Cardiac muscle cell (in vitro differentiated cells and primary cell): Measurements from ENCODE around the gene ACTL7A. TPM values are rescaled to one million over a fixed set of nuclear protein-coding genes. Genes with fewer than 3 reads are reported as not detected.
"Not testable (repeated sequence)": the region's sequence is repeated elsewhere in the genome, so short reads cannot be mapped to it uniquely, and the experiment has no call there.

ENCODE experiments used
- DNase-seq, 2 donors: peaks; one replicate each; pipeline versions ENCODE4 v3.0.0 to v3.0.0-alpha.2; 2010 to 2017; ENCODE audit warnings: low read depth in 1 of 2, low spot score in 1 of 2
- H3K27ac ChIP-seq: fragments of 200-600 bp; sonication (generic); 2 replicates; pipeline ENCODE4 v1.5.1; 2016
- H3K27me3 ChIP-seq: fragments of 200-600 bp; sonication (generic); 2 replicates; pipeline ENCODE4 v1.6.0; 2016; ENCODE audit warnings: control low read depth
- H3K36me3 ChIP-seq: fragments of 200-600 bp; sonication (generic); 2 replicates; pipeline ENCODE4 v1.5.1; 2016; ENCODE audit warnings: control low read depth
- H3K4me1 ChIP-seq: fragments of 200-600 bp; sonication (generic); 2 replicates; pipeline ENCODE4 v1.8.1; 2017; ENCODE audit warnings: low read depth, mild to moderate bottlenecking, mixed run types
- H3K4me3 ChIP-seq: fragments of 200-600 bp; sonication (generic); 2 replicates; pipeline ENCODE4 v1.5.1; 2016; ENCODE audit warnings: mild to moderate bottlenecking
- H3K9me3 ChIP-seq: fragments of 200-600 bp; sonication (generic); 2 replicates; pipeline ENCODE4 v1.5.1; 2017; ENCODE audit warnings: low read depth, mild to moderate bottlenecking, control low read depth
- polyA plus RNA-seq: library from polyadenylated mRNA; unstranded; fragments of >200 nt; fragmentation: Nextera tagmentation; extraction: Ambion mirVana; gene quantifications from 2 replicates; pipeline ENCODE4 v1.2.1, GENCODE V29; 2016
- total RNA-seq: library from RNA; depleted of rRNA; stranded (reverse); fragments of >200 nt; gene quantifications from 2 replicates; pipeline ENCODE4 v1.2.3, GENCODE V29; 2016
- TF ChIP-seq, protein P1 (sequence below): IDR thresholded peaks from 2 replicates; pipeline ENCODE4 v1.5.1; 2012; ENCODE audit warnings: low read depth, mild to moderate bottlenecking, low read length

The ACTL7A gene
- total and polyA plus RNA-seq, 2 experiments from 2014 or later, result not detected

DNA sequence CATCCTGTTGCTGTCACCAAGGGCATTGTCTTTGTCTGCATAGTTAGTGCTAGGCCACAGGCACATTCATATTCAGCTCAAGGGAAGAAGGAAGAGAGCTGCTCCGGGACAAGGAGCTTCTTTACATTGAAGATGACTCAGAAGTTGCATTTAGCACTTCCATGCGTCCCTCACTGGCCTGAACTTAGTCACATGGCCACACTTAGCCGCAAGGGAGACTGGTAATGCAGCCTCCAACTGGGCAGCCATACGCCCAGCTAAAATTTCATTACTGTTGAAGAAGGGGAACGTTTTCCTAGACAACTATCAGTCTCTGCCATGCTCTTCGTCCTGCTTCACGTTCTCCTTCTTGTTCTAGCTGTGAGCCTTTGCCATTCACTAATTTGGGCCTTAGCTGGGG, 26.2 kb upstream of the ACTL7A start:
- no peaks in the 10 kb centered on the region for H3K9me3 ChIP-seq
- no peaks in the 10 kb centered on the region for H3K4me1 ChIP-seq
- no peak for DNase-seq
- H3K36me3 ChIP-seq, result no peaks in the 10 kb centered on the region
- H3K27ac ChIP-seq, result no peak overlapping the region
- TF ChIP-seq, protein P1, sequence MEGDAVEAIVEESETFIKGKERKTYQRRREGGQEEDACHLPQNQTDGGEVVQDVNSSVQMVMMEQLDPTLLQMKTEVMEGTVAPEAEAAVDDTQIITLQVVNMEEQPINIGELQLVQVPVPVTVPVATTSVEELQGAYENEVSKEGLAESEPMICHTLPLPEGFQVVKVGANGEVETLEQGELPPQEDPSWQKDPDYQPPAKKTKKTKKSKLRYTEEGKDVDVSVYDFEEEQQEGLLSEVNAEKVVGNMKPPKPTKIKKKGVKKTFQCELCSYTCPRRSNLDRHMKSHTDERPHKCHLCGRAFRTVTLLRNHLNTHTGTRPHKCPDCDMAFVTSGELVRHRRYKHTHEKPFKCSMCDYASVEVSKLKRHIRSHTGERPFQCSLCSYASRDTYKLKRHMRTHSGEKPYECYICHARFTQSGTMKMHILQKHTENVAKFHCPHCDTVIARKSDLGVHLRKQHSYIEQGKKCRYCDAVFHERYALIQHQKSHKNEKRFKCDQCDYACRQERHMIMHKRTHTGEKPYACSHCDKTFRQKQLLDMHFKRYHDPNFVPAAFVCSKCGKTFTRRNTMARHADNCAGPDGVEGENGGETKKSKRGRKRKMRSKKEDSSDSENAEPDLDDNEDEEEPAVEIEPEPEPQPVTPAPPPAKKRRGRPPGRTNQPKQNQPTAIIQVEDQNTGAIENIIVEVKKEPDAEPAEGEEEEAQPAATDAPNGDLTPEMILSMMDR, result no peak
- no peak overlapping the region for H3K4me3 ChIP-seq
- no peaks in the 10 kb centered on the region for H3K27me3 ChIP-seq

DNA sequence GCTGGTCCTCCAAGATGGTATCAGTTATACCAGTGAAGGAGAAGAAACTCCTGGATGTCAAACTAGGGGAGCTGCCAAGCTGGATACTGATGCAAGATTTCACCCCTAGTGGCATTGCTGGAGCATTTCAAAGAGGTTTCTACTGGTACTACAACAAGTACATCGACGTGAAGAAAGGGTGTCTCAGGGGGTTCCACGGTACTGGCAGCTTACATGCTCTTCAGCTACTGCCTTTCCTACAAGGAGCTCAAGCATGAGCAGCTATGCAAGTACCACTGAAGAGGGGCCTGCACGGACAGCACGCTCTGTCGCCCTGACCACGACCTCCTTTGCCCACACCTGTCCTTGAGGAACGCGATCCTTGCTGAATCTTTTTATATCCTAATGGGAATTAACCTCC, 25.7 kb upstream of the ACTL7A start:
- DNase-seq, result no peak
- TF ChIP-seq, protein P1, result no peak
- Histone ChIP-seq H3K27me3 (no peaks in the 10 kb centered on the region), H3K36me3 (no peaks in the 10 kb centered on the region), H3K9me3 (no peaks in the 10 kb centered on the region), H3K4me1 (no peaks in the 10 kb centered on the region), H3K4me3 (no peak overlapping the region), H3K27ac (no peak overlapping the region)

- DNase-seq, result no peak
- Histone ChIP-seq H3K27ac (no peak overlapping the region), H3K27me3 (no peaks in the 10 kb centered on the region), H3K4me3 (no peak overlapping the region), H3K9me3 (no peaks in the 10 kb centered on the region), H3K4me1 (no peaks in the 10 kb centered on the region), H3K36me3 (no peaks in the 10 kb centered on the region)
- TF ChIP-seq, protein P1, result no peak
These were observed 25.3 kb upstream of the ACTL7A start for GRCh38 chr9:108836781-108837180.

DNA sequence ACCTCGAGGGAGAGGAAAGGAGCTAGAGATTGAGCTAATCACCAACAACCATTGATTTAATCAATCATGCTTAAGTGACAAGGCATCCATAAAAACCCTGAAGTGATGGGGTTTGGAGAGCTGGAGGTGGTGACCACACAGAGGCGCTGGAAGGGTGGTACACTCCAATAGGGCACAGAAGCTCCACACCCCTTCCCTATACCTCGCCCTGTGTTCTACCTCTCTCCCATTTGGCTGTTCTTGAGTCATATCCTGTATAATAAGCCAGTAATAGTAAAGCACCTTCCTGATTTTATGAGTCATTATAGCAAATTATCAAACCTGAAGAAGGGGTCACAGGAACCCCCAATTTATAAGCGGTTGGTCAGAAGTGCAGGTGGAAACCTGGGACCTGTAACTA, 24.5 kb upstream of the ACTL7A start:
- TF ChIP-seq, protein P1, result no peak
- Histone ChIP-seq H3K36me3 (no peaks in the 10 kb centered on the region), H3K4me1 (no peaks in the 10 kb centered on the region), H3K27ac (no peak overlapping the region), H3K27me3 (no peaks in the 10 kb centered on the region), H3K4me3 (no peak overlapping the region), H3K9me3 (no peaks in the 10 kb centered on the region)
- no peak for DNase-seq

DNA sequence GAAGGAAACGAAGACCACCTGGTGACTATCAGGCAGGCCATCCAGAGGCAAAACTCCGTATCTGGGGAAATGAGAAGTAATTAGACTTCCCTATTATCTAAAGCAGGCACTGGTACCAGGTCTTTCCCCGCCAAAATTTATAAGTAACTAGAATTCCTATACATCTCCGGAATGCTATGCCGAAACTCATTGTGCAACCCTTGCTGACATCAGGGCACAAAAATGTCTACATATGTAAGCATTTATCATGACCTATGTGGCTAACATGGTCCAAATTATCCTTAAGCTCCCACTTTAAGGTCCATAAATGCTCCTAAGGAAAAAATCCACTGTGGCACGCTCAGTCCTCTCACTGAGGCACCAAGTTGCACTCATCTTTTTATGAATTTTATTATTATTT, 24.0 kb upstream of the ACTL7A start:
- Histone ChIP-seq H3K4me1 (no peaks in the 10 kb centered on the region), H3K9me3 (no peaks in the 10 kb centered on the region), H3K27me3 (no peaks in the 10 kb centered on the region), H3K4me3 (no peak overlapping the region), H3K36me3 (no peaks in the 10 kb centered on the region), H3K27ac (no peak overlapping the region)
- TF ChIP-seq, protein P1, result no peak
- peak in 1 of 2 donors; percentile 49 for DNase-seq

GRCh38 chr9:108839561-108839960, 22.5 kb upstream of the ACTL7A start:
- not testable (repeated sequence) for H3K27me3 ChIP-seq, DNase-seq, H3K4me1 ChIP-seq, H3K27ac ChIP-seq, H3K9me3 ChIP-seq, H3K36me3 ChIP-seq, H3K4me3 ChIP-seq
